Astrocyte of the spinal cord (primary cell): ENCODE results near the gene BLM.

Source experiments
- DNase-seq: peaks from one replicate; pipeline ENCODE4 v3.0.0; 2011; ENCODE audit warnings: low read depth, low spot score
- H3K4me3 ChIP-seq: 2 replicates; pipeline ENCODE4 v1.5.1; 2011; ENCODE audit warnings: low read depth, mild to moderate bottlenecking, low read length, moderate library complexity
- CTCF ChIP-seq: IDR thresholded peaks from 2 replicates; pipeline ENCODE4 v1.5.1; 2012; ENCODE audit warnings: low read depth, mild to moderate bottlenecking, low read length, inconsistent platforms
- in situ Hi-C: cut with HindIII; loops from 2 replicates; pipeline ENCODE4 v1.10.0; 2017; ENCODE audit warnings: low sequenced_read_pairs

The BLM gene

GRCh38 chr15:90807786-90808086 lies 90.6 kb downstream of the BLM start:
- in situ Hi-C loops: no loop called here
- no peak overlapping the region for H3K4me3 ChIP-seq
- DNase-seq: no peak
- no peak for TF ChIP-seq CTCF

- no peak overlapping the region for H3K4me3 ChIP-seq
- in situ Hi-C loops: no loop called here
- no peak for TF ChIP-seq CTCF
- no peak for DNase-seq
Measured at GRCh38 chr15:90808517-90809235, 91.5 kb downstream of the BLM start.

- in situ Hi-C loops: no loop called here
- DNase-seq: no peak
- H3K4me3 ChIP-seq: no peak overlapping the region
- TF ChIP-seq CTCF: no peak
Measured at GRCh38 chr15:90809536-90809935, 92.4 kb downstream of the BLM start.

GRCh38 chr15:90810354-90810753 lies 93.2 kb downstream of the BLM start:
- no peak overlapping the region for H3K4me3 ChIP-seq
- in situ Hi-C loops: no loop called here
- no peak for TF ChIP-seq CTCF
- no peak for DNase-seq

GRCh38 chr15:90812171-90812957 lies 95.2 kb downstream of the BLM start:
- no peak for TF ChIP-seq CTCF
- in situ Hi-C loops: no loop called here
- no peak for DNase-seq
- H3K4me3 ChIP-seq: no peak overlapping the region

- TF ChIP-seq CTCF: no peak
- no peak overlapping the region for H3K4me3 ChIP-seq
- DNase-seq: no peak
- in situ Hi-C loops: no loop called here
Measured at GRCh38 chr15:90812958-90813265, 95.8 kb downstream of the BLM start.
